GM19099 (cell line): ENCODE results near the gene SPECC1L.

Source experiments
- POLR2A ChIP-seq: IDR thresholded peaks from 3 replicates; pipeline ENCODE4 v1.6.1; 2011; ENCODE audit warnings: low read depth; ENCODE audit not compliant: insufficient read length; ENCODE audit errors: extremely low read depth

The SPECC1L gene

DNA sequence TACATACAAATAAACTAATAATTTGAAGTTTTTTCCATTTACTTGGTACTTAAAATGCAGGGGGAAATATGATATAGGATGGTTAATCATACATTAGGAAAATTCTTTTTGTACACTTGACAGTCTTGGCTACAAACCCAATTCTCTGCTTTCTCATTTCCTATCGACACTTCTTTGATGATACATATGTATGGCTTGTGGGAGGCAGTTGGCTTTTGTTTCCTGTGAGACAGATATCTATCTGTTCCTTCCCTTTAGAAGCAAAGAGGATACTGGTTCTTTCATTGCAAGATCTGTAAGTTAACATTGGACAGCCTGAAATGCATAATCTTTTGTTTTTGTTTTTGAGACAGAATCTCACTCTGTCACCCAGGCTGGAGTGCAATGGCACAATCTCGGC, 108.9 kb downstream of the SPECC1L start:
- TF ChIP-seq POLR2A: no peak

DNA sequence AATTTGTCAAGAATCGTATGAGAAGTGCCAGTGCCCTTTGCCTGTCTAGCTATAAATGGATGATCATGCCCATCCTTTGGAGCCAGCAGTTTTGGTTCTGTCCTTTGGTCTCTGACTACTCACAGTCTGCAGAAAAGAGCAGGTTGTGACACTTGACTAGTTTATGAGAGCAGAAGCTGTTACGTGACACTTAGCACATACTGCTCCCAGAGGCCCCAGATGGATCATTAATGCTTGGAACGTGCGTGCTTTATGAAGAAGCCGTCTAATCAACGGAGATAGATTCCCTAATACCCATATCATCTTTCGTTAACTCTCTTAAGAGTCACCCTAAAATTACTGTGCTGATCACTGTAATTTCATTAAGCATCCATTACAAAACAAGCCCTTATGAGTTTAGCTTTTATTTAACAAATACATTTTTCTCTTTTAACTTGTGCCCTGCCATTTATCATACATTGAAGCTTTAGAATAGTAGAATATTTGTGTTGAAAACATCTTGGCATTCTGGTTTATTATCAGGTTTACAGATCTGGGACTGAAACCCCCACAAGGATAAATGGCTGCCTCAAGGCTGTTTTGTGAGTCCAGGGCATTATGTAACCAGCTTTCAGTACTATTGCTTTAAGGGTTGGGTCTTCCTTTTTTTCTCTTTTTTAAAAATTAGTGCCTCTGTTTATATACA, 109.7 kb downstream of the SPECC1L start:
- TF ChIP-seq POLR2A: no peak

DNA sequence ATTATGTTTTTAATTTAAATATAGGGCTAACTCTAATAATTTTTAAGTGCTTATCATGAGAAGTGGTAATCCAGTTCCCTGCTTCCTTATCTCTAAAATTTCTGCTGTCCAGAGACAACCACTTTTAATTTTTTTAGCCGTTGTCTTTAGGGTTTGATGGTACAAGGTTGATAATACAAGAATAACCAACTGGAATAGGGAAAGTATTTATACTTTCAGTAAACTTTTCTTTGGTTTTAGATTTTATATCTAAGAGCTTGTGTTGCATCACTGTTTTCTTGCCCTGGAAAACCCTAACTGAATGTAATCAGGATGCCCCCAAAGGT, 110.2 kb downstream of the SPECC1L start:
- no peak for TF ChIP-seq POLR2A

DNA sequence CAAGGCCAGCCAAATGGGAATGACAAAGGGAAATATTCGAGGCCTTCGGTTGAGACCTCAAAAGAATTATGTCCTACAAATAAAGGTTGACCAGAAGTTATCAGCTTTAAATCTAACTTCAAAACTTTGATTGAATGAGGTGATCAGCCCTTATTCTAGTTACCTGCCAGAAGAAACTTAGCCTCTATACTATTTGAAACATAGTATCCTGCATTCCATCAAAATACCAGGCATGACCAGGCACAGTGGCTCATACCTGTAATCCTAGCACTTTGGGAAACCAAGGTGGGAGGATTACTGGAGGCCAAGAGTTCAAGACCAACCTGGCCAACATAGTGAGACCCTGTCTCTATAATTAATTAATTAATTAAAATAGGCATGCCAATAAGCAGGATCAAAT, 112.4 kb downstream of the SPECC1L start:
- TF ChIP-seq POLR2A: no peak

DNA sequence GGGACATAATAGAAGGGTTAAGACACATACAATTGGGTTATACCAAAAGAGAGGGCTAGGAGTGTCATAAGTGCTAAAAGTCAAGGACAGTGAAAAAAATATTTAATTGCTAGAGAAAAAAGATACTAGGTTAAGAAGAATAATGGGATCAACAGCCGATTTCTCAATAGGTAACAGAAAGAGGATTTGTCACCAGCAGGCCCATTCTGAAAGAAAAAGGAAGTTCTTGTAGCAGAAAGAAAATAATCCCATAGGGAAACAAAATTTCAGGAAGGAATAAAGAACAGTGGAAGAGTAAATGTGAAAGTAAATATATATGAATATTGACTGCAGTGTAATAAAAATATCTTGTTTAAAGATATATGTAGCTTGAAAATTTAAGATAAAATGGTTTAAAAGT, 113.5 kb downstream of the SPECC1L start:
- no peak for TF ChIP-seq POLR2A

DNA sequence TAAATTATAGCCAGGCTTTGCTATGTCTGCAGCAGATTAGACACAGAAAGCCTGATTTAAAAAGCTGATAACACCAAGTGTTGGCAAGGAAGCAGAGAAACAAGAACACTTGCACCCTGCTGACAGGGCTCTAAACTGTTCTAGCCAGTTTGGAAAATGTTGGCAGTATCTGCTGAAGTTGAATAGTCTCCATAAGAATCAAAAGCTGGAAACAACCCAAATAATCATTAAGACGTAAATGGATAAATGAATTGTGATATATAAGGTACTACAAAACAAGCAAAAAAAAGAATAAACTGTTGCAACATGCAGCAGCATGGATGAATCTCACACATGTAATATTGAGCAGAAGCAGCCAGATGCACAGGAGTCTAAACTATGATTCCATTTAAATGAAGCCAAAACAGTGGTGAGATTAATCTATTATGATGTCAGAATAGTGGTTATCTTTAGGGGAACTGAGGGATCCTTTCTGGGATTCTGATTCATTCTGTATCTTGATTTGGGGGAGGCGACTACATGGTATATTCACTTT, 116.4 kb downstream of the SPECC1L start:
- no peak for TF ChIP-seq POLR2A

DNA sequence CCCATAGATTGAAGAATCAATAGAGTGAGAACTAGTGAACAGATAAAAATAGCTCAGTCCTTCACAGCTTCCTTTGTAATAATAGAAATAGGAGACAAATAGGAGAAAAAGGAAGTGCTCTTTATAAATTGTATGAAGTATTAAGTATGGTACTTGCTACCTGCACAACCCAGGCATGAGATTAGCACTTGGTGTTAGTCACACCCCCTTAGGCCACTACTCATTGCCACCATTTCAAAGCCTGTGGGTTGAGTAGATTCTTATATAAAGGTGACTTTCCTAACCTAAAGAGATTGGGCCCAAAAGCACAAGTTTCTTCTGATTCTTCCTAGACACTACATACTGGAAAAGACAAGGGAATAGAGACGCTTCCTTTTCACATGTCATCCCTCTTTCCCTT, 119.0 kb downstream of the SPECC1L start:
- TF ChIP-seq POLR2A: no peak

DNA sequence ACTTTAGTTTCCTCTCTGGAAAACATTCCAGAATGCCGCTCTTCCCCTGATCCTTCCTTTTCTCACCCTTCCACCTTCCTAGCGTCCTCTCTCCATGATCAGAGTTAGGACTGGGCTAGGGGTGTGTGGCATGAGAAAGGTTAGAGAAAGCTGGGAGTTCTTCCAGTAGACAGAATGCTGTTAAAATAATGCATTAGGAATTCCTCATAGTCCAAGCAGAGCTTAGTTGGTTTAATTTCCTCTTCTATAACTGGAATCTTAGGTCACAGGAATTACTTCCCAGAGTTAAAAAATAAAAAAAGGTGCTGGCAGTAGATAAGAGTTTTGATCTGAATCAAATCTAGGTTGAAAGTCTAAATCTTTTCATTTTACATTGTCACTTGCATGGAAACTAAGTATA, 119.5 kb downstream of the SPECC1L start:
- TF ChIP-seq POLR2A: no peak

DNA sequence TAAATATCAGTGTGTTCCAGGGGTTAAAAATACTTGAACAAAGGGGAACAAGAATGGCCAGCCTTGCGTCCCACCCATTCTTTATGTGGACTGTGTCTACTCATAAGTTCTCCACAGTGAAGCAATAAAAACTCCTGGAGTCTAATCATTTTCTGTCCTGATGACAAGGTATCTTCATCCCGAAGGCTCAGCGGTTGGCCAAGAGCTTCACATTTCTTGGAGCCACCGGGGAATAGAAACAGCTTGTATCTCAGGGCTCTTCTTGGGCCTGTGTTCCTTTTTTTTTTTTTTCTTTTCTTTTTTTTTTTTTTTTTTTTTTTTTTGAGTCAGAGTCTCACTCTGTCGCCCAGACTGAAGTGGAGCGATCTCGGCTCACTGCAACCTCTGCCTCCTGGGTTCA, 119.9 kb downstream of the SPECC1L start:
- TF ChIP-seq POLR2A: no peak

DNA sequence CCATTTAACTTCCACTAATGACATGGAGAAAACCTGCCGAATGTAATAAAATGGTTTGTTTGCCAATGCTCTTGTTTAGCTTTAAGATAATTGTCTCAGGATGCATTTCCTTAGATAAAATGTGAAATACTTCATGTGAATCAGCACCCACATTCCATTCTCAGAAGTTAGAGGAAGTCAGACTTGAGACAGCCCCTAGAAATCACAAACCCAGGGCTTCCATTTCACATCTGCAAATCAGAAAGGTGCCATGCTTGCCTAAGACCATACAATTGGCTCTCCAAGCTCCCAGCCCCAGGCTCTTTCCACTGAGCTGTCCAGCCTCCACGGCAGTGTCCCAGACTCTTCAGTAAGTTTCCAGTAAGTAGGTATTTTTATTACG, 121.2 kb downstream of the SPECC1L start:
- TF ChIP-seq POLR2A: no peak

DNA sequence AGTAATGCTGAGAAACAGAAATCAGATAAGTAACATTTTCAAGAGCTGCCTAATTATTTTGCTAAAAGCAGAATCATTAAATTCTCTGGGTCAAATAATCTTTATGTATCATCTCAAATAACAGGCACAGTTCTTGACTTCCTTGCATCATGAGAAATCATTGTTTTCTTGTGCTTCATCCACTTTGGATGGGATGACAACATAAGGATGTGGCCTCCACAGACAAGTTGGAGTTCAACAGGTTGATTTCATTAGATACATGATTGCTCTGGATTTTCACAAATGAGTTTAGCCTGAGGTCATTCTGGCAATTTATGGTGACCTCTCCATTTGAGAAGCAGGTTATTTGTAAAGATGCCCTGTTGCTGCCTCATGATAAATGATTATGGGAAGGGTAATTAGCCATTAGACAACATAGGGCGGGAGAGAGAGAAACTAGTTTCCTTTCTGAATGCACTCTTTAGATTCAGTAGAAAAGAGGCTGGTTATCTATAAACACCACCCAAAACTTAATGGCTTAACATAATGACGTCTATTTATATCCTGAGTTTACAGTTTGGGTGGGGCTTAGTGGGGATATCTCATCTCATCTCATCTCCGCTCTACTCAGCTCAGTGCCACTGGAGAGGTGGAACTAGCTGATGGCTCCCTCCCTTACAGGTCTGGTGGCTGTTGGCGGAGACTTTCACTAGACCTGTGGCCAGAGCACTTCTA, 121.7 kb downstream of the SPECC1L start:
- TF ChIP-seq POLR2A: no peak

DNA sequence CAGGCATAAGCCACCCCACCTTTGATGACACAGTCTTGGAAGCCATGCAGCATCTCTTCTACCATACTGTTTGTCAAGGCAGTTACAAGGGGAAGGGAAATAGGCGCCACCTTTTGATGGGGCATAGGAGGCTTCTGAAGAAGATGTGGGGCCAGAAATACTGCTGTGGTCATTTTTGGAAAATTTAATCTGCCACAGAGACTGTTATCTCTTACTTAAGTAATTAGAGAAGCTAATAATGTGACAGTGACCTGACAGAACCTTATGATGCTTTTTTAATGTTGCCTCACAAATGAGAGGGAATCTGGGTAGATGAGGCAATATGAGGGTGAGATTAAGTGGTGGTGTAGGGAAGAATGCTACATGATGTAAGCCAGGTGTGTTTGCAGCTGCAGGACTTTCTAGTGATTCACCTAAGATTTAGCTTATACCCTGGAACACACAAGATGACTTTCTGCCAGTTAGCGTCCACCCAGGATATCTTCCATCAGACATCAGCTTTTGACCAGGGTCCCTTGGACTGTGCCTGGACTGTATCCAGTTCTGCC, 122.5 kb downstream of the SPECC1L start:
- TF ChIP-seq POLR2A: no peak

DNA sequence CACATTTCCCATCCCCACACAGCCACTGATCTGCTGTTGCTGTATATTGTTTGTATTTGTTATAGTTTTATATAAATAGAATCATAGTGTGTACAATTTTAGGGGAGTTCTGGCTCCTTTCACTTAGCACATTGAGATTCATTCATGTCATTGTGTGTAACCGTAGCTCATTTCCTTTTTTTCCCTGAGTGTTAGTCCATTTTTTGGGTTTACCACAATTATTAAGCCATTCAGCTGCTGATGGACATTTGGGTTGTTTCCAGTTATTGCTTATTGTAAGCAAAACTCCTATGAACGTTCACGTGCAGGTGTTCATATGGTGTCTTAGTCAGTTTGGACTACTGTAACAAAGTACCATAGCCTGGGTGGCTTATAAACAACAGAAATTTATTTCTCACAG, 123.2 kb downstream of the SPECC1L start:
- TF ChIP-seq POLR2A: no peak

DNA sequence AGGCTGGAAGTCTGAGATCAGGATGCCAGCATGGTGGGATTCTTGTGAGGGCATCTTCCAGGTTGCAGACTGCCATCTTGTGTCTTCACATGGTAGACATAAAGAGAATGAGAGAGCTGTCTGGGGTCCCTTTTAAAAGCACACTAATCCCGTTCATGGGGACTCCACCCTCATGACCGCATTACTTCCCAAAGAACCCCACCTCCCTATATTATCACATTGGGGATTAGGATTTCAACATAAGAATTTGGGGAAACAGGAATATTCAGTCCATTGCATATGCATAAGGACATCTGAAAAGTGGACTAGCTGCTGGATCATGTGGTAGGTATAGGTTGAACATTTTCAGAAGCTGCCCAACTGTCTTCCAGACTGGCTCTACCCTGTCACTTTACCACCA, 123.6 kb downstream of the SPECC1L start:
- TF ChIP-seq POLR2A: no peak

DNA sequence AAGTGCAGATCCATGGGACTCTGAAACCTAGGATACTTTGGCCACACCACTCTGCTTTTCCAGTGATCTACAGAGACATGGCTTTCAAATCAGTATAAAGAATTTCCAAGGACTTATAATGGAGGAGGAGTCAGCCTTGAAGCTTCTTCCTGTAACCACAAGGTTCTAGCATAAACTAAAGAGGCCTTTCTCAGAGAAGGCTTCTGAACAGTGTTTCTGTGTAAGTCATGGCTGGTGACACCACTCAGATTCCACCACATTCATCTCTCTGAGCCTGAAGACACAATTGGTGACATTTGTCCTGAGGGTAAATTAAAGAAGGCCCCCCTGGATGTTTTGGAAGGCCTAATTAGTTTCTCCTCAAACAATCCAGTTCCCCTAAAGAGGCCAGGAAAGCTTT, 127.8 kb downstream of the SPECC1L start:
- TF ChIP-seq POLR2A: no peak

DNA sequence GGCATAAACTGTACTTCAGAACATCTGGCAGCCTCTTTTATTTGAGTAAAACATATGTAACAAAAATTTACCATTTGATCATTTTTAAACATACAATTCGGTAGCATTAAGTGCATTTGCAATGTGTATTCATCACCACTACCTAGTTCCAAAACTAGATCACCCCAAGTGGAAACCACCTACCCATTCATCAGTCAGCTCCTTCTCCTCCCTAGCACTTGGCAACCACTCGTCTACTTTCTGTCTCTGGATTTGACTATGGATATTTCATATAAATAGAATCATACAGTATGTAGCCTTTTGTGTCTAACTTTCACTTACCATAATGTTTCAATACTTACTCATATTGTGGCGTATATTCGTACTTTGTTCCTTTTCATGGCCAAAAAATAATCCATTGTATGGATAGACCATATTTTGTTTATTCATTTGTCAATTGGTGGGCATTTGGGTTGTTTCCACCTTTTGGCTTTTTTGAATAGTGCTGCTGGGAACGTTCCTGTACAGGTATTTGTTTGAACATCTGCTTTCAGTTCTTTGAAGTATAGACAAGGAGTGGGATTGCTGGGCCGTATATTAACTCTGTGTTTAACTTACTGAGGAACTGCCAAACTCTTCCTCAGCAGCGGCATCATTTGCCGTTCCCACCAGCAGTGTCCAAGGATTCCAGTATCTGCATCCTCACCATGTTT, 129.5 kb downstream of the SPECC1L start:
- no peak for TF ChIP-seq POLR2A

DNA sequence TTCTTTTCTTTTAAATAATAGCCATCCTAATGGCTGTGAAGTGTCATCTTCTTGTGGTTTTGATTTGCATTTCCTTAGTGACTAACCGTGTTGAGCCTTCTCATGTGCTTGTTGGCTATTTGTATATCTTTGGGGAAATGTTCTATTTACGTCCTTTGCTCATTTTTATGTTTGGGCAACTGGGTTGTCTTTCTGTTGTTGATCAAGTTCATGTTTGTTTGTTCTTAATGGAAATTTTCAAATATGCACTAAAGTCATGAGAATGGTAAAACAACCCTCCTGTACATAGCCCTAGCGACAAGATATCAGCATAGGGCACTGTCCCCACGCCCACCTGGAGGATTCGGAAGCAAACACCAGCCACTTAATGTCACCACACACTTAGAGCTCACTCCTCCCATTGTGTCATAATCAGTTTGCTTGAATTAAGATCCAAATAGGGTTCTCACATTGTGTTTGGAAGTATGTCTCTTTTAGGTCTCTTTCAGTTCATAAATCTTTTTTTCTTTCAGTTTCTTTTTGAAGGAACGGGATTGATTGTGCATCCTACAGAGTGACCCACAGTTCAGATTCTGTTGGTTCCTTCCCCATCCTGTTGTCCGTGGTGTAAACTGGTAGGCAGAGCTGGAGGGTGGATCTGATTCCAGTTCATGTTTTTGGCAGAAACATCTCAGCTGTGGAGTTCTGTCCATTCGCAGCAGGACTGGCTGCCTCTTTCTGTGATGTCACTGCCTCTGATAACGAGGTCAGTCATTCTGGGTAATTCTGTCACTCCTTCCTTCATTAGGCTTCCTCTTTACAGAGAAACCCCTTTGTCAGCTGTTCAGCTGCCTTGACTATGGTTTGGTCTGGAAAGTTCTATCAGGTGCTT, 130.3 kb downstream of the SPECC1L start:
- no peak for TF ChIP-seq POLR2A
